ENCODE results near the gene CCDC122. TPM values are rescaled to one million over a fixed set of nuclear protein-coding genes. Genes with fewer than 3 reads are reported as not detected.

The CCDC122 gene
- total RNA-seq, 1 experiment from 2014 or later = 10.5 TPM

DNA sequence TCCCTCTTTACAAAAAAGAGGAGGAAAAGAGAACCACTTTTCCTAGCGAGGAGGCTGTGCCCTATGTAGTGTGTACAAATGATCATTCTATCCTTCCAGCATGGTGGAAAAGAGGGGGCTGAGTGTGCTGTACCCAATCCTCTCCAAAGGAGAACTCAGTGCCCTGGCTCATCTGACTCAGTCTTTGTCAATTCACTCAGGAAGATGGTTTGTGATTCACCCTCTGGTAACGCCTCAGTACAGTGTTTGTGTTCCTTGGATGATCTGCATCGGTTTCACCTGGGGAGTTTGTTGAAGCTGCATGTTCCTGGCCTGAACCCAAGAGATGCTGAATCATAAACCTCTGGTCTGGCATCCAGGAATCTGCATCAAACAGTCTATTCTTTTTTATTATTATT, 74.5 kb downstream of the CCDC122 start (continued):
- TF ChIP-seq, protein P1, sequence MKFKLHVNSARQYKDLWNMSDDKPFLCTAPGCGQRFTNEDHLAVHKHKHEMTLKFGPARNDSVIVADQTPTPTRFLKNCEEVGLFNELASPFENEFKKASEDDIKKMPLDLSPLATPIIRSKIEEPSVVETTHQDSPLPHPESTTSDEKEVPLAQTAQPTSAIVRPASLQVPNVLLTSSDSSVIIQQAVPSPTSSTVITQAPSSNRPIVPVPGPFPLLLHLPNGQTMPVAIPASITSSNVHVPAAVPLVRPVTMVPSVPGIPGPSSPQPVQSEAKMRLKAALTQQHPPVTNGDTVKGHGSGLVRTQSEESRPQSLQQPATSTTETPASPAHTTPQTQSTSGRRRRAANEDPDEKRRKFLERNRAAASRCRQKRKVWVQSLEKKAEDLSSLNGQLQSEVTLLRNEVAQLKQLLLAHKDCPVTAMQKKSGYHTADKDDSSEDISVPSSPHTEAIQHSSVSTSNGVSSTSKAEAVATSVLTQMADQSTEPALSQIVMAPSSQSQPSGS (CRISPR knock-in tag; IDR thresholded peaks at IDR 0.05; ENCODE audit: borderline replicate concordance, low read depth) = no peak
- TF ChIP-seq, protein P2, sequence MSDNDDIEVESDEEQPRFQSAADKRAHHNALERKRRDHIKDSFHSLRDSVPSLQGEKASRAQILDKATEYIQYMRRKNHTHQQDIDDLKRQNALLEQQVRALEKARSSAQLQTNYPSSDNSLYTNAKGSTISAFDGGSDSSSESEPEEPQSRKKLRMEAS (CRISPR knock-in tag; IDR thresholded peaks at IDR 0.05) = no peak
- no peak for TF ChIP-seq ATF1 (CRISPR knock-in tag; IDR thresholded peaks at IDR 0.05)
- TF ChIP-seq, protein P3, sequence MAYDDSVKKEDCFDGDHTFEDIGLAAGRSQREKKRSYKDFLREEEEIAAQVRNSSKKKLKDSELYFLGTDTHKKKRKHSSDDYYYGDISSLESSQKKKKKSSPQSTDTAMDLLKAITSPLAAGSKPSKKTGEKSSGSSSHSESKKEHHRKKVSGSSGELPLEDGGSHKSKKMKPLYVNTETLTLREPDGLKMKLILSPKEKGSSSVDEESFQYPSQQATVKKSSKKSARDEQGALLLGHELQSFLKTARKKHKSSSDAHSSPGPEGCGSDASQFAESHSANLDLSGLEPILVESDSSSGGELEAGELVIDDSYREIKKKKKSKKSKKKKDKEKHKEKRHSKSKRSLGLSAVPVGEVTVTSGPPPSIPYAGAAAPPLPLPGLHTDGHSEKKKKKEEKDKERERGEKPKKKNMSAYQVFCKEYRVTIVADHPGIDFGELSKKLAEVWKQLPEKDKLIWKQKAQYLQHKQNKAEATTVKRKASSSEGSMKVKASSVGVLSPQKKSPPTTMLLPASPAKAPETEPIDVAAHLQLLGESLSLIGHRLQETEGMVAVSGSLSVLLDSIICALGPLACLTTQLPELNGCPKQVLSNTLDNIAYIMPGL (CRISPR knock-in tag; IDR thresholded peaks at IDR 0.05) = no peak
- TF ChIP-seq, protein P4, sequence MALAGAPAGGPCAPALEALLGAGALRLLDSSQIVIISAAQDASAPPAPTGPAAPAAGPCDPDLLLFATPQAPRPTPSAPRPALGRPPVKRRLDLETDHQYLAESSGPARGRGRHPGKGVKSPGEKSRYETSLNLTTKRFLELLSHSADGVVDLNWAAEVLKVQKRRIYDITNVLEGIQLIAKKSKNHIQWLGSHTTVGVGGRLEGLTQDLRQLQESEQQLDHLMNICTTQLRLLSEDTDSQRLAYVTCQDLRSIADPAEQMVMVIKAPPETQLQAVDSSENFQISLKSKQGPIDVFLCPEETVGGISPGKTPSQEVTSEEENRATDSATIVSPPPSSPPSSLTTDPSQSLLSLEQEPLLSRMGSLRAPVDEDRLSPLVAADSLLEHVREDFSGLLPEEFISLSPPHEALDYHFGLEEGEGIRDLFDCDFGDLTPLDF (CRISPR knock-in tag; IDR thresholded peaks at IDR 0.05) = no peak
- no peak for TF ChIP-seq SP1 (CRISPR knock-in tag; conservative IDR thresholded peaks at IDR 0.05)
- no peak for TF ChIP-seq FOXJ3 (CRISPR knock-in tag; IDR thresholded peaks at IDR 0.05; ENCODE audit: borderline replicate concordance)
- no peak for TF ChIP-seq TEAD1 (CRISPR knock-in tag; IDR thresholded peaks at IDR 0.05)
- no peak for TF ChIP-seq ESRRA (CRISPR knock-in tag; IDR thresholded peaks at IDR 0.05; ENCODE audit: borderline replicate concordance)
- TF ChIP-seq, protein P5, sequence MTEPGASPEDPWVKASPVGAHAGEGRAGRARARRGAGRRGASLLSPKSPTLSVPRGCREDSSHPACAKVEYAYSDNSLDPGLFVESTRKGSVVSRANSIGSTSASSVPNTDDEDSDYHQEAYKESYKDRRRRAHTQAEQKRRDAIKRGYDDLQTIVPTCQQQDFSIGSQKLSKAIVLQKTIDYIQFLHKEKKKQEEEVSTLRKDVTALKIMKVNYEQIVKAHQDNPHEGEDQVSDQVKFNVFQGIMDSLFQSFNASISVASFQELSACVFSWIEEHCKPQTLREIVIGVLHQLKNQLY (CRISPR knock-in tag; IDR thresholded peaks at IDR 0.05) = no peak

DNA sequence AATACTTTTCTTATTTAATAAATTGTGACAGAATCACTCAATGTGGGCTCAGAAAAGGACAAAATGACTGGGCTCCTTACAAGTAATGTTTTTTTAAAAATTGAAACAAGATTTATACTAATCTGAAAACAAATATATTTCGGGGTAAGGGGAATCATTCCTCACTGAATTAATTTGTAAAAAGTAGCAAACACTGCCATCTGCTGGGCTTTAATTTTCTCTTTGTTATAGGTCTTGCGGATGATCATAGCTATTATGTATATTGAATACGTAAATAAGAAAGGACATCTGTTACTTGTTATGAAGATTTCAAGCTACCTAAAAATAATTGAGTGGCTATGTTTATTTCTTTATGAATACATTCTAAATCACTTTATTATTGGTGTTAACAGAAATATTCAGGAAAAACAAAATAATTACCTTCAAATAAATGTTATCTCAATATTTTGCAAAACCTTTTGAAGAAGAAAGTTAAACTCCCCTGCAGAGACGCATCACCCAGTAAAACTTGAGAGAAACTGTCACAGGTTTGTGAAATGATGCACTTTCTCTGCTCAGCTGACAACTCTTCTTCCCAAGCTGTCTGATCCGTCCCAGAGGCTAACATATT, 75.0 kb downstream of the CCDC122 start:
- TF ChIP-seq NFYB (CRISPR knock-in tag; conservative IDR thresholded peaks at IDR 0.05; ENCODE audit: low read depth) (no peak), GRHL2 (CRISPR knock-in tag; IDR thresholded peaks at IDR 0.05; ENCODE audit: insufficient replicate concordance, severe bottlenecking) (no peak), RORB (CRISPR knock-in tag; IDR thresholded peaks at IDR 0.05) (no peak), ESRRA (CRISPR knock-in tag; IDR thresholded peaks at IDR 0.05; ENCODE audit: borderline replicate concordance) (no peak), MYBL2 (CRISPR knock-in tag; IDR thresholded peaks at IDR 0.05) (no peak)
- TF ChIP-seq, protein P6, sequence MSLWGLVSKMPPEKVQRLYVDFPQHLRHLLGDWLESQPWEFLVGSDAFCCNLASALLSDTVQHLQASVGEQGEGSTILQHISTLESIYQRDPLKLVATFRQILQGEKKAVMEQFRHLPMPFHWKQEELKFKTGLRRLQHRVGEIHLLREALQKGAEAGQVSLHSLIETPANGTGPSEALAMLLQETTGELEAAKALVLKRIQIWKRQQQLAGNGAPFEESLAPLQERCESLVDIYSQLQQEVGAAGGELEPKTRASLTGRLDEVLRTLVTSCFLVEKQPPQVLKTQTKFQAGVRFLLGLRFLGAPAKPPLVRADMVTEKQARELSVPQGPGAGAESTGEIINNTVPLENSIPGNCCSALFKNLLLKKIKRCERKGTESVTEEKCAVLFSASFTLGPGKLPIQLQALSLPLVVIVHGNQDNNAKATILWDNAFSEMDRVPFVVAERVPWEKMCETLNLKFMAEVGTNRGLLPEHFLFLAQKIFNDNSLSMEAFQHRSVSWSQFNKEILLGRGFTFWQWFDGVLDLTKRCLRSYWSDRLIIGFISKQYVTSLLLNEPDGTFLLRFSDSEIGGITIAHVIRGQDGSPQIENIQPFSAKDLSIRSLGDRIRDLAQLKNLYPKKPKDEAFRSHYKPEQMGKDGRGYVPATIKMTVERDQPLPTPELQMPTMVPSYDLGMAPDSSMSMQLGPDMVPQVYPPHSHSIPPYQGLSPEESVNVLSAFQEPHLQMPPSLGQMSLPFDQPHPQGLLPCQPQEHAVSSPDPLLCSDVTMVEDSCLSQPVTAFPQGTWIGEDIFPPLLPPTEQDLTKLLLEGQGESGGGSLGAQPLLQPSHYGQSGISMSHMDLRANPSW (CRISPR knock-in tag; conservative IDR thresholded peaks at IDR 0.05; ENCODE audit: low read depth) = no peak
- TF ChIP-seq, protein P7, sequence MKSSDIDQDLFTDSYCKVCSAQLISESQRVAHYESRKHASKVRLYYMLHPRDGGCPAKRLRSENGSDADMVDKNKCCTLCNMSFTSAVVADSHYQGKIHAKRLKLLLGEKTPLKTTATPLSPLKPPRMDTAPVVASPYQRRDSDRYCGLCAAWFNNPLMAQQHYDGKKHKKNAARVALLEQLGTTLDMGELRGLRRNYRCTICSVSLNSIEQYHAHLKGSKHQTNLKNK (CRISPR knock-in tag; IDR thresholded peaks at IDR 0.05) = no peak
- TF ChIP-seq, protein P8, sequence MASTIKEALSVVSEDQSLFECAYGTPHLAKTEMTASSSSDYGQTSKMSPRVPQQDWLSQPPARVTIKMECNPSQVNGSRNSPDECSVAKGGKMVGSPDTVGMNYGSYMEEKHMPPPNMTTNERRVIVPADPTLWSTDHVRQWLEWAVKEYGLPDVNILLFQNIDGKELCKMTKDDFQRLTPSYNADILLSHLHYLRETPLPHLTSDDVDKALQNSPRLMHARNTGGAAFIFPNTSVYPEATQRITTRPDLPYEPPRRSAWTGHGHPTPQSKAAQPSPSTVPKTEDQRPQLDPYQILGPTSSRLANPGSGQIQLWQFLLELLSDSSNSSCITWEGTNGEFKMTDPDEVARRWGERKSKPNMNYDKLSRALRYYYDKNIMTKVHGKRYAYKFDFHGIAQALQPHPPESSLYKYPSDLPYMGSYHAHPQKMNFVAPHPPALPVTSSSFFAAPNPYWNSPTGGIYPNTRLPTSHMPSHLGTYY (CRISPR knock-in tag; IDR thresholded peaks at IDR 0.05) = no peak
- Mint-ChIP-seq H3K27ac (peak overlapping the region; percentile 78; the same call in 1 of the 2 replicates), H3K27me3 (ENCODE audit: low read depth) (no peaks in the 10 kb centered on the region), H3K36me3 (peaks cover 1% of the 10 kb centered on the region; the same call in 1 of the 2 replicates), H3K9me3 (no peaks in the 10 kb centered on the region), H3K4me1 (peaks cover 25% of the 10 kb centered on the region), H3K4me3 (0 out of 2 replicates have a peak overlapping the region, but pooled peaks have one; percentile 27)
- DNase-seq (ENCODE audit: low spot score) = no peak
- ChIA-PET POLR2A (interaction anchor here (0.7 kb wide), 1 partner anchor 239 kb away, joined by 3 read pairs; no protein-coding TSS in a partner anchor), CTCF (interaction anchor here (0.6 to 2.5 kb wide), 18 partner anchors 11 to 929 kb away, joined by 3 to 17 read pairs (median 4); partner anchors contain the start of gene ENOX1)
- no peak for ATAC-seq

All from WTC11 (cell line).